PC-9 (cell line): ENCODE data around the gene REG3G.
"Not testable (repeated sequence)": the region's sequence is repeated elsewhere in the genome, so short reads cannot be mapped to it uniquely, and the experiment has no call there.

Source experiments
- CTCF ChIP-seq: fragments of 200-600 bp; sonication (generic); conservative IDR thresholded peaks from 2 replicates; pipeline ENCODE4 v1.6.1; 2017; ENCODE audit warnings: mixed run types, antibody characterized with exemption, mild to moderate bottlenecking, moderate library complexity
- EZH2 ChIP-seq: fragments of 200-600 bp; sonication (generic); IDR thresholded peaks from 2 replicates; pipeline ENCODE4 v1.8.0; 2017; ENCODE audit warnings: antibody characterized with exemption, low read depth

GRCh38 chr2:79053486-79053885, 28.0 kb downstream of the REG3G start:
- TF ChIP-seq CTCF, EZH2: not testable (repeated sequence)
